ENCODE results near the gene ABHD14A. TPM values are rescaled to one million over a fixed set of nuclear protein-coding genes. Genes with fewer than 3 reads are reported as not detected.

ABHD14A gene
- polyA plus RNA-seq, 2 of the 4 experiments (the other 2 are of a cell fraction): 6.3 to 9.5 TPM

GRCh38 chr3:51961011-51961410 is 13.9 kb upstream of the ABHD14A start:
- ChIA-PET CTCF (interaction anchor here (1.4 to 5.4 kb wide), 3 partner anchors 13 to 22 kb away, joined by 6 to 36 read pairs (median 21); partner anchors contain the start of genes ABHD14A, ABHD14B, ACY1 and PARP3), POLR2A (no interaction called here)
- 86% methylated on average over 7 of the region's 18 CpGs for WGBS (ENCODE audit: missing lambda C conversion rate)
- Histone ChIP-seq H3K27ac (no peak overlapping the region), H3K9me3 (no peaks in the 10 kb centered on the region), H3K4me2 (no peak overlapping the region), H3K4me1 (no peaks in the 10 kb centered on the region), H3K4me3 (no peak overlapping the region)
- TF ChIP-seq SREBF2 (IDR thresholded peaks at IDR 0.05) (no peak), HES2 (IDR thresholded peaks at IDR 0.05) (no peak), CBX8 (IDR thresholded peaks at IDR 0.05) (no peak), CBX2 (IDR thresholded peaks at IDR 0.05; ENCODE audit: borderline replicate concordance, low read depth) (no peak), PHF8 (IDR thresholded peaks at IDR 0.05; ENCODE audit: borderline replicate concordance, low read depth) (no peak), TP53 (CRISPR knock-in tag; IDR thresholded peaks at IDR 0.05) (no peak), USF2 (IDR thresholded peaks at IDR 0.05) (no peak), ELK1 (IDR thresholded peaks at IDR 0.05; ENCODE audit: low read depth, low read length) (no peak), CEBPB (IDR thresholded peaks at IDR 0.05) (no peak), HOXA7 (CRISPR knock-in tag; IDR thresholded peaks at IDR 0.05) (no peak), RCOR1 (IDR thresholded peaks at IDR 0.05; ENCODE audit: low read depth, low read length) (no peak), MAFK (IDR thresholded peaks at IDR 0.05; ENCODE audit: partially characterized antibody) (no peak), HOXB13 (CRISPR knock-in tag; IDR thresholded peaks at IDR 0.05; ENCODE audit: low read depth) (no peak), EHF (CRISPR knock-in tag; IDR thresholded peaks at IDR 0.05) (no peak), RAD21 (conservative IDR thresholded peaks at IDR 0.05 in 1 of 2, IDR thresholded peaks at IDR 0.05 in 1 of 2) (no peak)
- no peak for ATAC-seq
- DNase-seq (ENCODE audit: low read depth in 1 of 2, low spot score in 1 of 2): no peak
- no peak for FAIRE-seq

GRCh38 chr3:51961602-51962569 is 13.0 kb upstream of the ABHD14A start:
- H3K4me1 ChIP-seq: peaks cover 4% of the 10 kb centered on the region; the same call in 2 of the 3 replicates
- DNase-seq (ENCODE audit: low read depth in 1 of 2, low spot score in 1 of 2) (no peak), ATAC-seq (no peak), FAIRE-seq (no peak)
- CTCF ChIA-PET: interaction anchor here (0.7 to 5.4 kb wide), 4 partner anchors 12 to 161 kb away, joined by 3 to 36 read pairs (median 14); partner anchors contain the start of genes ABHD14A, ABHD14B, ACY1 and PARP3
- no peak overlapping the region for H3K27ac ChIP-seq
- no peaks in the 10 kb centered on the region for H3K9me3 ChIP-seq
- WGBS (ENCODE audit: missing lambda C conversion rate): 74% methylated on average over 6 of the region's 9 CpGs
- POLR2A ChIA-PET: interaction anchor here (1.3 kb wide), 1 partner anchor 12 kb away, joined by 3 read pairs; the partner anchor contains the start of gene ABHD14B
- no peak overlapping the region for H3K4me2 ChIP-seq
- no peak overlapping the region for H3K4me3 ChIP-seq
- TF ChIP-seq RFX5 (IDR thresholded peaks at IDR 0.05): no peak
- no peak for TF ChIP-seq SMC3 (IDR thresholded peaks at IDR 0.05)
- TF ChIP-seq HDAC2 (IDR thresholded peaks at IDR 0.05): no peak

GRCh38 chr3:51962854-51963530 is 11.9 kb upstream of the ABHD14A start:
- Histone ChIP-seq H3K9me3 (no peaks in the 10 kb centered on the region), H3K4me2 (no peak overlapping the region), H3K27ac (no peak overlapping the region), H3K4me1 (peaks cover 4% of the 10 kb centered on the region; the same call in 2 of the 3 replicates), H3K4me3 (no peak overlapping the region)
- DNase-seq (ENCODE audit: low read depth in 1 of 2, low spot score in 1 of 2) (no peak), FAIRE-seq (no peak), ATAC-seq (no peak)
- TF ChIP-seq KDM5A (IDR thresholded peaks at IDR 0.05) (no peak), ESRRA (IDR thresholded peaks at IDR 0.05; ENCODE audit: borderline replicate concordance, low read length) (no peak), CTCF (IDR thresholded peaks at IDR 0.05) (no peak), RFX5 (IDR thresholded peaks at IDR 0.05) (no peak)
- CTCF ChIA-PET: interaction anchor here (0.6 to 5.4 kb wide), 5 partner anchors 11 to 160 kb away, joined by 3 to 36 read pairs (median 3); partner anchors contain the start of genes ABHD14A, ABHD14B, ACY1 and PARP3
- 93% methylated on average over 5 of the region's 6 CpGs for WGBS (ENCODE audit: missing lambda C conversion rate)
- POLR2A ChIA-PET: interaction anchor here (1.3 kb wide), 1 partner anchor 11 kb away, joined by 3 read pairs; the partner anchor contains the start of gene ABHD14B
